Adipocyte (in vitro differentiated cells): ENCODE measurements around the gene DLEU7.

Experiments
- DNase-seq: peaks from one replicate; pipeline ENCODE4 v3.0.0-alpha.2; 2015; ENCODE audit warnings: low read depth
- H3K27me3 ChIP-seq: replicated peaks from 2 replicates; pipeline ENCODE4 v1.7.0; 2013; ENCODE audit warnings: mild to moderate bottlenecking, low read length, moderate library complexity; ENCODE audit not compliant: control insufficient read depth, insufficient read depth
- H3K36me3 ChIP-seq: 2 replicates; pipeline ENCODE4 v1.7.0; 2013; ENCODE audit warnings: low read length, mild to moderate bottlenecking, moderate library complexity; ENCODE audit not compliant: control insufficient read depth, insufficient read depth, severe bottlenecking
- H3K4me1 ChIP-seq: 2 replicates; pipeline ENCODE4 v1.7.0; 2013; ENCODE audit warnings: mild to moderate bottlenecking, low read length, moderate library complexity; ENCODE audit not compliant: control insufficient read depth, insufficient read depth
- H3K4me3 ChIP-seq: 2 replicates; pipeline ENCODE4 v1.7.0; 2013; ENCODE audit warnings: mild to moderate bottlenecking, low read length, moderate library complexity
- H3K9ac ChIP-seq: 2 replicates; pipeline ENCODE4 v1.7.0; 2013; ENCODE audit warnings: mild to moderate bottlenecking, low read length, moderate library complexity
- H3K9me3 ChIP-seq: 2 replicates; pipeline ENCODE4 v1.7.0; 2013; ENCODE audit warnings: mild to moderate bottlenecking, low read length, moderate library complexity; ENCODE audit not compliant: control insufficient read depth

DLEU7 gene

GRCh38 chr13:50842251-50842989 lies 1.1 kb downstream of the DLEU7 start:
- Histone ChIP-seq H3K4me3 (no peak overlapping the region), H3K27me3 (peaks cover 25% of the 10 kb centered on the region), H3K4me1 (peaks cover 10% of the 10 kb centered on the region), H3K36me3 (no peaks in the 10 kb centered on the region), H3K9me3 (no peaks in the 10 kb centered on the region), H3K9ac (no peak overlapping the region)
- no peak for DNase-seq

- no peaks in the 10 kb centered on the region for H3K9me3 ChIP-seq
- H3K4me3 ChIP-seq, result no peak overlapping the region
- no peaks in the 10 kb centered on the region for H3K36me3 ChIP-seq
- H3K9ac ChIP-seq, result no peak overlapping the region
- peaks cover 25% of the 10 kb centered on the region for H3K27me3 ChIP-seq
- peaks cover 10% of the 10 kb centered on the region for H3K4me1 ChIP-seq
- no peak for DNase-seq
Observed at GRCh38 chr13:50841786-50842185, 1.7 kb downstream of the DLEU7 start.

GRCh38 chr13:50840284-50840683 lies 3.2 kb downstream of the DLEU7 start:
- Histone ChIP-seq H3K4me1 (peaks cover 7% of the 10 kb centered on the region), H3K9ac (no peak overlapping the region), H3K36me3 (no peaks in the 10 kb centered on the region), H3K4me3 (no peak overlapping the region), H3K27me3 (peaks cover 31% of the 10 kb centered on the region), H3K9me3 (no peaks in the 10 kb centered on the region)
- DNase-seq, result no peak

DNA sequence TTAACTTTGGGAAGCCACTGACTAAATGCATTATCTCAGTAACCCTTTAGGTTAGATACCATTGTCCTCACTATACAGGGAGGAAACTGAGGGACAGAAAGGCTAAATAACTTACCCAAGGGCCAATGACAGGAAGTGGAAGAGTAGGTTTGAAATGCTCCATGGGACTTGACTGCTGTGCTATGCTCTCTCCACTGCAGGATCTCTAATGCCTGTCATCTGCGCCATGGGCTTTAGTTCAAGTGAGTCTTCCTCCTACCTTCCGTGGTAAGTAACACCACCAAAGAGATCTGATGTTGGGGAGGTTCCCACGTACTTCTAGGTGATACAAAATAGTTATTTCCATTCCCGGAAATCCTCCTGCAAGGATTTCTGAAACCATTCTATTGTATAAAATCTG lies 3.7 kb downstream of the DLEU7 start:
- Histone ChIP-seq H3K4me3 (no peak overlapping the region), H3K27me3 (peaks cover 31% of the 10 kb centered on the region), H3K36me3 (no peaks in the 10 kb centered on the region), H3K9ac (no peak overlapping the region), H3K9me3 (no peaks in the 10 kb centered on the region), H3K4me1 (peaks cover 3% of the 10 kb centered on the region)
- DNase-seq, result no peak

GRCh38 chr13:50838701-50839100 lies 4.8 kb downstream of the DLEU7 start:
- DNase-seq, result no peak
- no peaks in the 10 kb centered on the region for H3K36me3 ChIP-seq
- H3K9ac ChIP-seq, result no peak overlapping the region
- H3K4me3 ChIP-seq, result no peak overlapping the region
- H3K9me3 ChIP-seq, result no peaks in the 10 kb centered on the region
- H3K27me3 ChIP-seq, result peaks cover 31% of the 10 kb centered on the region
- no peaks in the 10 kb centered on the region for H3K4me1 ChIP-seq

- Histone ChIP-seq H3K9me3 (no peaks in the 10 kb centered on the region), H3K4me3 (no peak overlapping the region), H3K9ac (no peak overlapping the region), H3K36me3 (no peaks in the 10 kb centered on the region), H3K4me1 (no peaks in the 10 kb centered on the region), H3K27me3 (peaks cover 30% of the 10 kb centered on the region)
- no peak for DNase-seq
Observed at GRCh38 chr13:50838031-50838430, 5.5 kb downstream of the DLEU7 start.

GRCh38 chr13:50831512-50831911 lies 12.0 kb downstream of the DLEU7 start:
- peaks cover 3% of the 10 kb centered on the region for H3K4me1 ChIP-seq
- no peak overlapping the region for H3K4me3 ChIP-seq
- H3K9me3 ChIP-seq, result peaks cover 7% of the 10 kb centered on the region
- H3K9ac ChIP-seq, result no peak overlapping the region
- no peak for DNase-seq
- H3K36me3 ChIP-seq, result no peaks in the 10 kb centered on the region
- H3K27me3 ChIP-seq, result peaks cover 4% of the 10 kb centered on the region

GRCh38 chr13:50829896-50830295 lies 13.6 kb downstream of the DLEU7 start:
- DNase-seq, result peak; percentile 87
- Histone ChIP-seq H3K36me3 (no peaks in the 10 kb centered on the region), H3K27me3 (no peaks in the 10 kb centered on the region), H3K9me3 (peaks cover 7% of the 10 kb centered on the region), H3K4me3 (no peak overlapping the region), H3K4me1 (peaks cover 3% of the 10 kb centered on the region), H3K9ac (no peak overlapping the region)

DNA sequence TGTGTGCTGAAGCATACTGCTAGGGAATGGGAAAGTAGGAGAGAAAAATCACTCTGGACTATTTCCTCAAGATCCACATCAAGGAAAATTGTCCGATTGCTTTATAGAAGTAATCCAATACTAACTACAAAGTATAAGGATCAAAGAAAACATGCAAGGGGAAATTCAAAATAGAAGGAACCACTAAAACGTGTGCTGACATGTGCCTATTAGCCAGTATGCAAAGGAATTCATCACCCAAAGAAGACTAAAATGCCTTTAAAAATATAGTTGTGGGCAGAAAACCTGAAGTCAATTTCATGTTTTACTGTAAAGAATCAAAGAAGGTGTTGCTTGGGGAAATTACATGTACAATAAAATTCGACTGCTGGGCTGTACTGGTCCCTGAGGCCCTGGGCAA lies 14.3 kb downstream of the DLEU7 start:
- Histone ChIP-seq H3K4me3 (no peak overlapping the region), H3K27me3 (no peaks in the 10 kb centered on the region), H3K36me3 (no peaks in the 10 kb centered on the region), H3K4me1 (peaks cover 3% of the 10 kb centered on the region), H3K9me3 (peaks cover 7% of the 10 kb centered on the region), H3K9ac (no peak overlapping the region)
- no peak for DNase-seq

- Histone ChIP-seq H3K4me1 (peaks cover 3% of the 10 kb centered on the region), H3K9ac (no peak overlapping the region), H3K27me3 (no peaks in the 10 kb centered on the region), H3K4me3 (no peak overlapping the region), H3K36me3 (no peaks in the 10 kb centered on the region), H3K9me3 (no peaks in the 10 kb centered on the region)
- DNase-seq, result no peak
Observed at GRCh38 chr13:50826035-50826434, 17.5 kb downstream of the DLEU7 start.

DNA sequence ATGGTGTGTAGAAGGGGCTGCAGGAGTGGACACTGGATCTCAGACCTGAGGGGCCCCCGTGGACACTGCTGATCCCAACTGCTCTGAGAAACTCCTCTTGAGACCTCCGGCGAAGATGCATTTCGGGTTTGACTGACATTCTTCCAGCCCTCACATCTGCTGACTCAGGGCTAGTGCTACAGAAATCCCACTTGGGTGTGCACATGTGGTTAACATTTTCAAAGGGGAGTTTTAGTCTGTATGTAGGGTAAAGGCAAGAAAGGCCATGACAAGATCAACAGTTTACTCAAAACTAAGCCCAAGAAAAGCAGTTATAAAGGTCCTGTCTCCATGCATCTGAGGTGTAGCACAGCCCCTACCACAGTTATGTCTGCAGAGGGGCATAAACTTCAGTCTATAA lies 31.2 kb downstream of the DLEU7 start:
- H3K9me3 ChIP-seq, result no peaks in the 10 kb centered on the region
- peaks cover 3% of the 10 kb centered on the region for H3K4me1 ChIP-seq
- no peaks in the 10 kb centered on the region for H3K36me3 ChIP-seq
- no peak for DNase-seq
- no peaks in the 10 kb centered on the region for H3K27me3 ChIP-seq
- H3K4me3 ChIP-seq, result no peak overlapping the region
- no peak overlapping the region for H3K9ac ChIP-seq

DNA sequence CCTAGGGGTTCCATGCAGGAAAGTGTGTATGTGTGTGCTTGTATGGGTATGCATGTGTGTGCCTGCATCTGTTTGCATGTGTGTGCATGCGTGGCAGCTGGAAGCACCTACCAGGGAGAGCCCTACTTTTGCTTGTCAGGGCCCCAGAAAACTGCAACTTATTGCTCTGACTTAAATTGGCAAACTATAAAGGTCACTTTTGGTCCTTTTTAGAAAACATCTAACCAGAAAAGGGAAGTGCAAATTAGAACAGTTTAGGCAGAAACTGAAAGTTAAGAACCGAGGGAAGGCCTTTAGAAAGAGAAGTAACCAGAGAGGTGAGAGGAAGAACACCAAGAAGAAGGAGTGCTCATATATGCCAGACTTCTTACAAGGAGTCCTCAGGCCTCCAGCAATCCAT lies 32.5 kb downstream of the DLEU7 start:
- H3K9me3 ChIP-seq, result peaks cover 2% of the 10 kb centered on the region

More for the DNA sequence above, 32.5 kb downstream of the DLEU7 start:
- Histone ChIP-seq H3K4me3 (no peak overlapping the region), H3K4me1 (peaks cover 3% of the 10 kb centered on the region), H3K36me3 (no peaks in the 10 kb centered on the region), H3K27me3 (no peaks in the 10 kb centered on the region), H3K9ac (no peak overlapping the region)
- no peak for DNase-seq
